Measurements from ENCODE around the gene GRK3. TPM values are rescaled to one million over a fixed set of nuclear protein-coding genes. Genes with fewer than 3 reads are reported as not detected.
"Not testable (repeated sequence)": the region's sequence is repeated elsewhere in the genome, so short reads cannot be mapped to it uniquely, and the experiment has no call there.

GRK3 gene
- total RNA-seq, 1 donor from 2014 or later = 19.2 TPM

DNA sequence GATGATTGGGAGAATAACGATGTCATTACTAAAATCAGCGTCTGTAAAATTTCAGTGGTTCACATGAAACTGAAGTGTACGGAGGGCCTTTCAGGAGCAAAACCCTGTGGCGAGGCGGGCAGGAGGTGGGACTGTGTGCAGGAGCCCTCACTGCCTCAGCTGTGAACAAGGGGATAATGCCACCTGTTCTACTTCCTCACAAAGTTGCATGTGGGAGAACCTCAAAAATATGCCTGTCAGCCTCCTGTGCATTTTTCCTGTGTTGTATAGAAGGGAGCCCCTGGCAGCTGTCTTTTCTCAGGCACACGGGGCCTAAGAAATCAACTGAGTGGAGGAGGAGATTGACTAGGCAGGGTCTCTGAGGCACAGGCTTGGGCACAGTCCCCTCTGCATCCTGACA, 134.5 kb downstream of the GRK3 start:
- no peak for DNase-seq

DNA sequence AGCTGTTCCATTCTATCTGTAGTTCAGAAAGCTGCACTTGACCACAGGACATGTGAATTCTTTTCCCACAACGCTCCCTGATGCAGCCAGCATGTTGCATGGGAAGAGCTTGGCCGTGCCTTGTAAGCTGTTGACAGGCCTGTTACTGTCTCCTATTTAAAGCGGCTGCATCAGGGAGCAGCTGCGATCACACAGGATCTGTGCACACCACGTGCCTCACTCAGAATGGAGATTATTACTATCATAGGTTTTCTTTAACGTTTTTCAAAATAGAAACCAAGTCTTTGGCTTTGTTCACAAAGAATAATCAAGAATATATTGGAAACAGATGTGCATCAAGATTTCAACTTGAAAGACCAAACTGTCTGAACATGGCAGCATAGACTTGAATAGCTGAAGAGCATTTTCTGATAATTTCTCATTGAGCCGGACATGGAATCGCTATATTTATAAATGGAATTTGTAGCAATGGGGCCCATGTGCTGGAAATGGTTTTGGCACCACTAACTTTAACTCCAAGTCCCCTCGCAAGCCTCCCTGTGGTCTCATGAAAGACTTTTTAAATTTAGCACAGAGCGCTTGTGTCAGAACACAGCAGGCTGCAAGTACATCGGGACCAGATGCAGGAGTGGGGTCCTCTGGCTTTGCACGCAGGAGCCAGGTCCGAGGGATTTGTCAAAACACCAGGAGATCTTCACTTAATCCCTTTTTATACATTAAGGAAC, 136.7 kb downstream of the GRK3 start:
- DNase-seq = peak; percentile 93

DNA sequence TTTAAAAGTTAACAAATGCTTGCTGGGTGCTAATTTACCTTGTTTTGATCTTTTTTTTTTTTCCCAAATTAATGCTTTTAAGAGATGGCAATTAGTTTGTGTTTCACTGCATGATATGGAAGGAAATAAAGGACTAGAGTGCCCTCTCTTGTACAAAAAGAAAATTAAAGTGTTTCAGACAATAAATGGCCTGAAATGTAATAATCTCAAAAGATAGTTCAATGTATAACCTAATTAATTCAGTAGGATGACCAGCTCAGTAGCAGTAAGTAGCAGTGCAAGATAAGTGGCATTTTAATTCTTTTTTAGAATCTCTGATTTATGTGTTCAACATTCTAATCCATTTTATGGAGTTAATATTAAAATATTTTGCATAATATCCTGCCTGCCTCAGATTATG, 137.6 kb downstream of the GRK3 start:
- DNase-seq = peak; percentile 57

DNA sequence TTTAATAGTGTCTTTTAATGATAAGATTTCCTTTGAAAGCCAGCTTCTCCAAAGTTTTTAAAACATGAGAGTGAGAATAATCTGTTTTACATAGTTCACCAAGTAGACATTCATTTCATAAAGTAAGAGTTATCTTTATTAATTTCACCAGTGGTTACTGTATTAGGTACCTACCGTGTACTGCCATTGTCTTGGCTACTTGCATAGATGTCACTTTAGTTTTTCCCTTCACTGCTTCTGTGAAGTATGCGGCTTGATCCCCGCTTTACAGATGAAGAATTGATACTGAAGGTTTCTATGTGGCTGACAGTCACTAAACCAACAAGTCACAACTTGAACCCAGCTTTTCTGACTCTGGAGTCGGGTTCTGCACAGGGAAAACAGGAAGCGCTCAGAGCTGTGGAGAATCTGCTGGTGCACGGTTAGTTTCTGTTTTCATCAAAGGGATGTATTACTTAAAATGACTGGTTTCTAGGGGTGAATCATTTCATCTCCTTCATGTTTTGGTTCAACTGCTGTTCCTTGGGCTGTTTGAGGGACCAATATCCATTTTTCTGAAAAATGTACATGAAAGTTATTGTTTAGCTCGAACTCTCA, 138.2 kb downstream of the GRK3 start:
- DNase-seq = no peak

DNA sequence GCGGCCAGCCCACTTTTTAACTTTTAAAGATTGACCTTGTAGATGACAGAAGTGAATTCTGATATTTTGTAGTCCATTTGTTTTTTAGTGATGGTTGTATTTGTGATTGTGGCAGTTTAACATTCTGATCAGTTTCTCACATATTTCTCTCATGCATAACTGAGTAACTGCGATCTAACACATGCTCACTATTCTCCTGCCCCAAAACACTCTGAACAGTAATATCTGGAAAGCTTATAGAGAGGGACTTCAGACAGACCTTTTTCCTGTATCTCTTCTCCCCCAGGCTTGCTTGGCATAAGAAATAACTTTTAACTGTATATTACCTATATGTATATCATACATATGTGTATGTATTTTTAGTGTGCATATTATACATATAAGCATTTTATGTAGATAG, 140.2 kb downstream of the GRK3 start:
- DNase-seq = no peak

DNA sequence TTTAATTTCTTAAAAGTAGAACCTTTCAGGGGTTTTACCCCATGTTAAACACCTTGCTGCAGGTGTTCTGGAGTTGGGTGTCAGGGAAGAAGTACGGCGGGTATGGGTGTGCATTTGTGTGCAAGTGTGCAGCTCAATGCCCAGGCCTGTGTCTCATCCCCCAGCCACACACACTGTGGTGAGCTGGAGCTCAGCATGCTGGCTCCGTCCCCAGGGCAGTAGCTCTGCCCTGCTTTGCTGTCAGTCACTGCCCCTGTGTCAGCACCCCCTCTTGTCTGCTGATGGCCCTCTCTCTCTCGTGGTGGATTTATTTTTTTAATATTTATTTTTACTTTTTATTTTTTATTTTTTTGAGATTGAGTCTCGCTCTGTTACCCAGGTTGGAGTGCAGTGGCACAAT, 141.7 kb downstream of the GRK3 start:
- no peak for DNase-seq

DNA sequence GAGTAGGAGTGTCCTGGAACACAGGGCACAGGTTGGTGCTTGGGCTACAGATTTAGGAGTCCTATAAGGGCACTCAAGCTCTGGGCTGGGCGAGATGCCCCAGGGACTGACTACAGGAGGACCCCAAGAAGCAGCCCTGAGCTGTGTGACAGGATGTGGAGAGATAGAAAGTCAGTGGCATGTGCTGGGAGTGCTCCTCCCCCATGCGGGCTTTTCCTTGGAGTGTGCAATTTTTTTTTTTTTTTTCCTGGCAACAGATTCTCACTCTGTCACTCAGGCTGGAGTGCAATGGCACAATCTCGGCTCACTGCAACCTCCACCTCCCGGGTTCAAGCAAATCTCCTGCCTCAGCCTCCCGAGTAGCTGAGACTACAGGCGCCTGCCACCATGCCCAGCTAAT, 144.0 kb downstream of the GRK3 start:
- not testable (repeated sequence) for DNase-seq

GRCh38 chr22:25709758-25710157, 145.3 kb downstream of the GRK3 start:
- DNase-seq = no peak

DNA sequence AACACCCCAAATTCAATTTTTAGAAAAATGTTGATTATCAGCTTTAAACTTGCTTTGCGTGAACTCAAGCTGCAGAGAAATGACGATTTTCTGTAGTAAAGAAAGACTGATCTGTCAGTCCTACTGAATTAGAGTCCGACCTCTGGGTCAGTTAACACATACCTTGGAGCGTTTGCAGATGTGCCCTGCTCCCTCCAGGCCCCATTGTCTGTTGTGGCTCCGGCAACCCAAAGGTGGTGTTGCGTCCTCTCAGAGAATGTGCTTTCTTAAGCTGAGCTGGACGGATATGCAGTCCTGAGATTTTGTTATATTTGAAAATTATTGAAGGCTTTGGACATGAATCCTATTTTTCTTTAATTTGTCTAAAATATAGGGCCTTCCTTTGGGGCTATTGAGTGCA, 146.0 kb downstream of the GRK3 start:
- no peak for DNase-seq

DNA sequence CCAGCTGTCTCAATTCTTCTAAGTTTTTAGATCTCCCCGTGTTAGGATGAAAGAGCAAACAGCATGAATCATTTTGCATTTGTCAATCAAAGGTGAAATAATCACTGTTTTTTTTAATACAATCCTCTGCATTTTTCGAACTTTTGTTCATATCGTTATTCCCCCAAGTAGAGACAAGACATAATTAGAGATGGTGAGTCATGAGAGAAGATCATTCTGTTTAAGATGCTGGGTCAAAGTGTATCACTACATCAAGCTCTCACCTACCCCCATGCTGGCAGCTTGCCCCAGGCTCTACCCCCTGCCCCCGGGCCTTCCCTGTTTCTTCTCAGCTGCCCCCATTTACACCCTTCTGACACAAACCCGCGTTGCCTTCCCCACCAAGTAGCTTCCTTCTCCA, 147.0 kb downstream of the GRK3 start:
- DNase-seq = no peak

DNA sequence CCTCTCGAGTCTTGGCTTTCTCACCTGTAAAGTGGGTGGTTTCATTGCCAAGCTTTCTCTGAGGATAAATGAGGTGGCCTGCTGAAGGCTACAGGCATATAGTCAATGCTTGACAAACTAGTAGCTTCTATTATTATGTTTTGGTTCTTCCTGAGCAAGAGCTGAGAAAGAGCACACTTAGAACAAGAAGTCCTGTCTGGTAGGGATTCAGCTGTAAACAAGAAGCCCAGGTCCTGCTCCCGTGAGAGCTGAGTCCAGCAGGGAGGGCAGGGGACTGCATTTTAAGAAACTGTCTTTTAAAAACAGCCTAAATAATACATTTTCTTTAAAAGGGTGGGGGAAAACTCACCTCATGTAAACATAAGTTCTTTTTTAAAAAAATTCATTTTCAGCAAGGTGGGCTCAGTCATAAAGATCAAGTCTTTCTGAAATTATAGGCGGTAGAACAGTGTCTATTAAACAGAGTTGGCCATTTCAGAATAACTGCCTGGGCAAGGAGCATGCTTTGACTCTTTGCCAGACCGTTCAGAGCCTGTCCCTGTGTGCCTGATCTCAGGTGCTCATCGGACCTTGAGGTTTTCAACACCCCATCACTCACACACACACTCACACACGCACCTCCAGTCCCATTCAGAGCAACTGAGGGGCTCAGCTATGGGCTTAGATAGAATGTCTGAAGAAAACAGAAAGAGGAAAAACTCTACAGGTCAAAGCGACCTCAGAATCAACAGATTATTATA, 148.4 kb downstream of the GRK3 start:
- no peak for DNase-seq

GRCh38 chr22:25714070-25714469, 149.6 kb downstream of the GRK3 start:
- DNase-seq = no peak

GRCh38 chr22:25714739-25715138, 150.3 kb downstream of the GRK3 start:
- no peak for DNase-seq

DNA sequence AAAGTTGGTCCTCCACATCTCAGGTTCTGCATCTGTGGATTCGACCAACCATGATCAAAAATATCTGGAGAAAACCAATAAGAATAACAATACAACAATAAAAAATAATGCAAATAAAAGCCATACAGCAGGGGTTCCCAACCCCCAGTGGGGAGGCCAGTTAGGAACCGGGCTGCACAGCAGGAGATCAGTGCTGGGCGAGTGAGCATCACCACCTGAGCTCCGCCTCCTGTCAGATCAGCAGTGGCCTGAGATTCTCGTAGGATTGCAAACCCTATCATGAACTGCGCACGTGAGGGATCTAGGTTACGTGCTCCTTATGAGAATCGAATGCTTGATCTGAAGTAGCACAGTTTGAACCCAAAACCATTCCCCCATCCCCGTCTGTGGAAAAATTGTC, 152.2 kb downstream of the GRK3 start:
- DNase-seq = no peak

- no peak for DNase-seq
Observed at GRCh38 chr22:25718135-25718840, 153.8 kb downstream of the GRK3 start.

GRCh38 chr22:25722223-25722622, 157.7 kb downstream of the GRK3 start:
- DNase-seq = no peak

GRCh38 chr22:25722626-25723025, 158.2 kb downstream of the GRK3 start:
- DNase-seq = no peak

- no peak for DNase-seq
Observed at GRCh38 chr22:25726241-25726640, 161.8 kb downstream of the GRK3 start.

DNA sequence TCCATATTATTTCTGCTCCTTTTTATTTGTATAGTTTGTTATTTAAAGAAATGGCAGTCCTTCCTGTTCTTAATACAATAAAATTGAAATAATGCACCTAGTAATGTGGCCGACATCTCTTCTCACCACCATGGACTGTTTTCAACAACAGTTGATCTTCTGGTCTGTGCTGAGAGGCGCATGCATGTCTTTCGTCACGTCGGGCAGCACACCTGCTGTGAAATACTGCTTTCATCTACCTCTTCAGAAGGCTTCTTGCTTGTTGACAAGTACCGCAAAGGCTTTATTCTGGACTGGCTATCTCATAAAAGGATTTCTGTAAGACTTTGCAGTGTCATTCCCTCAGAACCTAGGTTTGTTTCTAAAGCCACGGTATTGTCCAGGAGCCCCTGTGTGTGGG, 163.6 kb downstream of the GRK3 start:
- DNase-seq = no peak

- DNase-seq = no peak
Observed at GRCh38 chr22:25729016-25729995, 164.8 kb downstream of the GRK3 start.

GRCh38 chr22:25735650-25736049, 171.2 kb downstream of the GRK3 start:
- no peak for DNase-seq
